Heart left ventricle (tissue), 16 donors: ENCODE results near the gene TRIM4. TPM values are rescaled to one million over a fixed set of nuclear protein-coding genes. Genes with fewer than 3 reads are reported as not detected.

Experiments
- ATAC-seq, 4 donors: fragments of 200-7000 bp; cut with Tn5 transposase; one replicate each; pipeline ENCODE4 v1.9.1; 2020 to 2022; ENCODE audit warnings: moderate library complexity in 4 of 4, mild to moderate bottlenecking in 3 of 4, moderate number of reproducible peaks in 1 of 4
- DNase-seq, 5 donors: peaks; one replicate each; pipeline ENCODE4 v3.0.0-alpha.2; 2020
- H3K27ac ChIP-seq, 12 donors: fragments of 200-600 bp; sonication (generic) in 4 of 12; one replicate each; pipeline versions ENCODE4 v1.5.0 to v1.8.0; 2016 to 2022; ENCODE audit warnings: mild to moderate bottlenecking in 2 of 12
- H3K27me3 ChIP-seq, 9 donors: fragments of 200-600 bp; sonication (generic) in 2 of 9; one replicate each; pipeline versions ENCODE4 v1.5.1 to v1.8.0; 2016 to 2022; ENCODE audit warnings: mild to moderate bottlenecking in 3 of 9
- H3K36me3 ChIP-seq, 9 donors: fragments of 200-600 bp; sonication (generic) in 2 of 9; one replicate each; pipeline versions ENCODE4 v1.5.0 to v1.8.0; 2018 to 2022; ENCODE audit warnings: mild to moderate bottlenecking in 2 of 9
- H3K4me1 ChIP-seq, 12 donors: fragments of 200-600 bp; sonication (generic) in 4 of 12; one replicate each; pipeline versions ENCODE4 v1.5.0 to v1.8.0; 2016 to 2022; ENCODE audit warnings: mild to moderate bottlenecking in 3 of 12
- H3K4me3 ChIP-seq, 12 donors: fragments of 200-600 bp; sonication (generic) in 4 of 12; one replicate each; pipeline versions ENCODE4 v1.5.0 to v1.8.0; 2017 to 2022; ENCODE audit warnings: mild to moderate bottlenecking in 9 of 12, moderate library complexity in 4 of 12
- H3K9me3 ChIP-seq, 12 donors: fragments of 200-600 bp; sonication (generic) in 4 of 12; one replicate each; pipeline versions ENCODE4 v1.5.0 to v1.8.0; 2016 to 2022; ENCODE audit warnings: mild to moderate bottlenecking in 1 of 12
- POLR2A ChIP-seq, 2 donors: fragments of 450-650 bp; IDR thresholded peaks; one replicate each; pipeline ENCODE4 v1.6.1; 2017; ENCODE audit warnings: antibody characterized with exemption in 2 of 2, mild to moderate bottlenecking in 2 of 2, moderate library complexity in 2 of 2
- WGBS, 4 donors: extraction: QIAGEN DNeasy Blood & Tissue Kit in 2 of 4; methylation state at CpG; one replicate each; pipeline versions ENCODE4 v1.1.5 to v1.1.7; 2013 to 2018; 5-methylcytosine and 5-hydroxymethylcytosine counted together
- intact Hi-C, 10 donors: fragments of 100-400 bp; cut with DNase I; formaldehyde crosslinking; loops; one replicate each; pipeline versions ENCODE4 v1.11.1 to v1.14.2; 2022
- polyA plus RNA-seq, 2 donors: library from polyadenylated mRNA; stranded (reverse); fragments of 200-250 nt; gene quantifications; one replicate each; pipeline ENCODE4 v1.2.3, GENCODE V29; 2013
- total RNA-seq, 9 donors: library from RNA; depleted of rRNA in 2 of 9; stranded (reverse); fragments of >200 nt in 2 of 9; fragmentation: NEBNext Ultra II Directional in 3 of 9; extraction: Animal tissue kit (Norgen Biotek cat#: 25700) in 3 of 9; gene quantifications; one replicate each; pipeline versions ENCODE4 v1.1.0 to v1.2.4, GENCODE V29; 2016 to 2023
- TF ChIP-seq, protein P1 (sequence below), 12 donors: fragments of 200-600 bp; sonication (generic) in 4 of 12; IDR thresholded peaks; one replicate each; pipeline versions ENCODE4 v1.5.0 to v1.8.0; 2018 to 2022; ENCODE audit warnings: antibody characterized with exemption in 12 of 12, mild to moderate bottlenecking in 5 of 12
- donor health status: ischemic (EF 13 %, LVEDD 7.1; RV severe dilation, severe dysfunction).
- donor health status: healthy with polysubstance abuse.
- donor health status: DM: no; HTN: yes; CAD: no.
- donor health status: DM: no; HTN: no; CAD: no.
- donor health status: ischemic (EF 25% LVEDD 6.9; RV normal size, moderate dysfunction).
- donor health status: ischemic (EF 25% LVEDD 5.7; RV mildly dilated, moderate dysfunction).
- donor health status: healthy.
- donor health status: DM: yes; HTN: yes; CAD: no.
- donor health status: ischemic (EF 35%, LVEDD 5.7; RV mildly dilated, moderate dysfunction).
- donor health status: nonischemic (EF 11% LVEDD 7.7; RV severe dilation, severe dysfunction).
- donor health status: DM: yes; HTN: yes; CAD: no.
- donor health status: PGD.
- donor health status: ischemic (EF 29% LVEDD 5.4; RV normal size, mild dysfunction).
- donor health status: nonischemic (EF 23%, LVEDD 6.1; RV moderate dilation, normal function).

TRIM4 gene
- total and polyA plus RNA-seq, 11 donors = 4.7 to 13.5 (median 6.9) TPM

DNA sequence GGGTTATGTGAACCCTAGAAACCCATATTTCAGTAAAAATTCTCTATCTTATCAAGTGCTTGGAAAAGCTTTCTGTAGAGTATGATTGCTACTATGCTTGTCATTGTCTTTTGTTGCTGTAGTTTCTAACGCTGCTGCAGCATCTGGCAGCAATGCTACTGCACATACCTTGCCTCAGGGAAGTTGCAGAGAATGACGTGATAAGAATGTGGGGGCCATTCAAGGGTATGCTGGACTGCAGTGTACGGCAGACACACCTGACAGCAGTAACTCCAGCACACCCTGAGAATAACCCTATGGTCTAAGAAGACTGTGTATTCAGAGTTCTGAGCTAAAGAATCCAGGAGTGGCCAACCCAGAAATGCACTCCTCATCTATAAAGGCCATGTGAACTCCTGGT lies 20.5 kb downstream of the TRIM4 start:
- intact Hi-C loops = no loop called here
- Histone ChIP-seq H3K4me1 (peaks cover 0 to 13% (median 0%) of the 10 kb centered on the region in 12 donors), H3K27ac (no peak overlapping the region), H3K4me3 (no peak overlapping the region), H3K36me3 (peaks cover 0 to 59% (median 48%) of the 10 kb centered on the region in 9 donors), H3K9me3 (no peaks in the 10 kb centered on the region), H3K27me3 (no peaks in the 10 kb centered on the region)
- no peak for TF ChIP-seq POLR2A (IDR thresholded peaks at IDR 0.05)
- TF ChIP-seq, protein P1, sequence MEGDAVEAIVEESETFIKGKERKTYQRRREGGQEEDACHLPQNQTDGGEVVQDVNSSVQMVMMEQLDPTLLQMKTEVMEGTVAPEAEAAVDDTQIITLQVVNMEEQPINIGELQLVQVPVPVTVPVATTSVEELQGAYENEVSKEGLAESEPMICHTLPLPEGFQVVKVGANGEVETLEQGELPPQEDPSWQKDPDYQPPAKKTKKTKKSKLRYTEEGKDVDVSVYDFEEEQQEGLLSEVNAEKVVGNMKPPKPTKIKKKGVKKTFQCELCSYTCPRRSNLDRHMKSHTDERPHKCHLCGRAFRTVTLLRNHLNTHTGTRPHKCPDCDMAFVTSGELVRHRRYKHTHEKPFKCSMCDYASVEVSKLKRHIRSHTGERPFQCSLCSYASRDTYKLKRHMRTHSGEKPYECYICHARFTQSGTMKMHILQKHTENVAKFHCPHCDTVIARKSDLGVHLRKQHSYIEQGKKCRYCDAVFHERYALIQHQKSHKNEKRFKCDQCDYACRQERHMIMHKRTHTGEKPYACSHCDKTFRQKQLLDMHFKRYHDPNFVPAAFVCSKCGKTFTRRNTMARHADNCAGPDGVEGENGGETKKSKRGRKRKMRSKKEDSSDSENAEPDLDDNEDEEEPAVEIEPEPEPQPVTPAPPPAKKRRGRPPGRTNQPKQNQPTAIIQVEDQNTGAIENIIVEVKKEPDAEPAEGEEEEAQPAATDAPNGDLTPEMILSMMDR (IDR thresholded peaks at IDR 0.05) = no peak
- ATAC-seq (no peak), DNase-seq (no peak)
- WGBS, 4 donors = 0 to 62% (median 40%) methylated on average over 1 to 3 of the region's 3 CpGs

DNA sequence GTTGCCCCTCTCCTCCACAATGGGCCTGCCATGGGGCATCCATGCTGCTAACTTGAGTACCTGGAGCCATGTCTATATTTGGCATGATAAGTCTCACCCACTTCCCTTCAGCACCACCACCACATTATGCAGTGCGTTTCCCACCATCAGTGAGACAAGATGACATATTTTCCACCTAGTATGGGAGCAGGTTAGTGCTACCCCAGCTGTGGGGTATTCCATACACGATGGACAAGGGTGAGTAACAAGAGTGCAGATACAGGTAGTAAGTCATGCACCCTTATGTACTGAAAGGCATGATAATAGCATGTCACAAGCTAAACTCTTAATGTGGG lies 21.3 kb downstream of the TRIM4 start:
- TF ChIP-seq POLR2A (IDR thresholded peaks at IDR 0.05) = no peak
- TF ChIP-seq, protein P1 (IDR thresholded peaks at IDR 0.05) = no peak
- H3K27ac ChIP-seq = no peak overlapping the region
- peaks cover 0 to 51% (median 40%) of the 10 kb centered on the region in 9 donors for H3K36me3 ChIP-seq
- intact Hi-C loops = no loop called here
- H3K9me3 ChIP-seq = no peaks in the 10 kb centered on the region
- DNase-seq (no peak), ATAC-seq (no peak)
- no peak overlapping the region for H3K4me3 ChIP-seq
- peaks cover 0 to 13% (median 0%) of the 10 kb centered on the region in 12 donors for H3K4me1 ChIP-seq
- no peaks in the 10 kb centered on the region for H3K27me3 ChIP-seq
- 82 to 97% (median 92%) methylated on average over 2 of the region's 2 CpGs for WGBS, 4 donors

DNA sequence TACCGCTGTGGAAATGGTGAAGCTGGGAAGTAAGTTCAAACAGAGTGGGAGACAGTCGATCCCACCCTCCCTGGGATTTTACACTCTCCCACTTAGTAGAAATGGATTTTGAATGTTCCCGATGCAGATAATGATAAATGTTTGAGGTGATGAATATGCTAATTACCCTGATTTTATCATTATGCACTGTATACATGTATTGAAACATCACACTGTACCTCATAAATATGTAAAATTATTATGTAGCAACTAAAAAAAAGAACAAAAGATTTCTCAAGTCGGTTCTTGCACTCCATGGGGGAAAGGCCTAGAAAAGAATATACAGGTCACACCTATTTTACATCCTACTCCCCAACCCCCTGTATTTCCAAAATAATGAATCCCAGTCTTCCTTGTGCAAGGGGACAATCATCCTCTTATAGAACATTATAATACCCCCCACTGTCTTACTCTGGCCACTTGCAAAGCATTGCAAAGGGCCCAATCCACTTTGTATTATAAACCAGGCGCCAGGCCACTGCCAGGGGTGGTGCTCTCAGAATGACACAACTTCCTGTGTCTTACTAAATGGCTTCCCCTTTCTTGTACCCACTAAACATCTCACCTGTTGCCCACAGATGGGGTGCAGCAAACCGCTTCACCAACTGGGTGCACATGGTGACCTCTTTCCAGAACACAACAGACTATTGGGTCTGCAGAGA lies 21.9 kb downstream of the TRIM4 start:
- Histone ChIP-seq H3K36me3 (peaks cover 0 to 47% (median 36%) of the 10 kb centered on the region in 9 donors), H3K4me1 (peaks cover 0 to 13% (median 0%) of the 10 kb centered on the region in 12 donors), H3K27me3 (no peaks in the 10 kb centered on the region), H3K9me3 (no peaks in the 10 kb centered on the region), H3K4me3 (no peak overlapping the region), H3K27ac (no peak overlapping the region)
- TF ChIP-seq, protein P1 (IDR thresholded peaks at IDR 0.05) = no peak
- no peak for TF ChIP-seq POLR2A (IDR thresholded peaks at IDR 0.05)
- DNase-seq (no peak), ATAC-seq (no peak)
- intact Hi-C loops = no loop called here
- 91 to 94% (median 92%) methylated on average over 6 of the region's 6 CpGs for WGBS, 4 donors

DNA sequence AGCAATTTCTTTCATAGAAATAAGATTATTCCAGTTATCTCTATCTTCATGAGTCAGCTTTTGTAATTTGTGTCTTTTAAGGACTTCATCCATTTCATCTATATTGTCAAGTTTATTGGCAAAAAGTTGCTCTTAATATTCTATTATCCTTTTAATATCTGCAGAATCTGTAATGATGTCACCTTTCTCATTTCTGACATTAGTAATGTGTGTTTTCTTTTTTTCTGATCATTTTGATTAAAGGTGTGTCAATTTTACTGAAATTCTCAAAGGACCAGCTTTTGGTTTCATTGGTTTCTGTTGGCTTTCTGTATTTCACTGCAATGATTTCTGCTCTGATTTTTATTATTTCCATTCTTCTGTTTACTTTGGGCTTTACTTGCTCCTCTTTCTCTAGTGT lies 24.6 kb downstream of the TRIM4 start:
- Histone ChIP-seq H3K4me3 (no peak overlapping the region), H3K27me3 (no peaks in the 10 kb centered on the region), H3K27ac (no peak overlapping the region), H3K4me1 (peaks cover 0 to 4% (median 0%) of the 10 kb centered on the region in 12 donors), H3K9me3 (no peaks in the 10 kb centered on the region), H3K36me3 (peaks cover 0 to 47% (median 31%) of the 10 kb centered on the region in 9 donors)
- ATAC-seq = no peak
- TF ChIP-seq POLR2A (IDR thresholded peaks at IDR 0.05) = no peak
- TF ChIP-seq, protein P1 (IDR thresholded peaks at IDR 0.05) = no peak
- intact Hi-C loops = no loop called here
- no peak for DNase-seq
